Subcutaneous abdominal adipose tissue (tissue), 5 donors: ENCODE data around the gene PTK7.

Experiments used
- H3K27ac ChIP-seq: one replicate; pipeline ENCODE4 v1.7.0; 2013; ENCODE audit warnings: low read depth, mild to moderate bottlenecking, inconsistent platforms, low read length, moderate library complexity
- H3K27me3 ChIP-seq, 5 donors: one replicate each; pipeline ENCODE4 v1.7.0; 2013; ENCODE audit warnings: low read length in 5 of 5, inconsistent platforms in 1 of 5; ENCODE audit not compliant: control insufficient read depth in 5 of 5, insufficient read depth in 4 of 5
- H3K36me3 ChIP-seq, 5 donors: one replicate each; pipeline ENCODE4 v1.7.0; 2013; ENCODE audit warnings: low read length in 5 of 5; ENCODE audit not compliant: control insufficient read depth in 5 of 5, insufficient read depth in 5 of 5
- H3K4me1 ChIP-seq, 5 donors: one replicate each; pipeline ENCODE4 v1.7.0; 2013; ENCODE audit warnings: low read length in 5 of 5, mild to moderate bottlenecking in 3 of 5, moderate library complexity in 1 of 5; ENCODE audit not compliant: control insufficient read depth in 5 of 5, insufficient read depth in 5 of 5
- H3K4me3 ChIP-seq, 5 donors: one replicate each; pipeline ENCODE4 v1.7.0; 2013; ENCODE audit warnings: low read length in 5 of 5, low read depth in 1 of 5
- H3K9ac ChIP-seq, 5 donors: one replicate each; pipeline ENCODE4 v1.7.0; 2013; ENCODE audit warnings: low read length in 5 of 5, mild to moderate bottlenecking in 4 of 5, moderate library complexity in 3 of 5
- H3K9me3 ChIP-seq, 5 donors: one replicate each; pipeline ENCODE4 v1.7.0; 2013; ENCODE audit warnings: low read length in 5 of 5; ENCODE audit not compliant: control insufficient read depth in 5 of 5
- donor health status: healthy.
- donor health status: healthy.
- donor health status: healthy.
- donor health status: healthy.
- donor health status: healthy.

Gene PTK7

DNA sequence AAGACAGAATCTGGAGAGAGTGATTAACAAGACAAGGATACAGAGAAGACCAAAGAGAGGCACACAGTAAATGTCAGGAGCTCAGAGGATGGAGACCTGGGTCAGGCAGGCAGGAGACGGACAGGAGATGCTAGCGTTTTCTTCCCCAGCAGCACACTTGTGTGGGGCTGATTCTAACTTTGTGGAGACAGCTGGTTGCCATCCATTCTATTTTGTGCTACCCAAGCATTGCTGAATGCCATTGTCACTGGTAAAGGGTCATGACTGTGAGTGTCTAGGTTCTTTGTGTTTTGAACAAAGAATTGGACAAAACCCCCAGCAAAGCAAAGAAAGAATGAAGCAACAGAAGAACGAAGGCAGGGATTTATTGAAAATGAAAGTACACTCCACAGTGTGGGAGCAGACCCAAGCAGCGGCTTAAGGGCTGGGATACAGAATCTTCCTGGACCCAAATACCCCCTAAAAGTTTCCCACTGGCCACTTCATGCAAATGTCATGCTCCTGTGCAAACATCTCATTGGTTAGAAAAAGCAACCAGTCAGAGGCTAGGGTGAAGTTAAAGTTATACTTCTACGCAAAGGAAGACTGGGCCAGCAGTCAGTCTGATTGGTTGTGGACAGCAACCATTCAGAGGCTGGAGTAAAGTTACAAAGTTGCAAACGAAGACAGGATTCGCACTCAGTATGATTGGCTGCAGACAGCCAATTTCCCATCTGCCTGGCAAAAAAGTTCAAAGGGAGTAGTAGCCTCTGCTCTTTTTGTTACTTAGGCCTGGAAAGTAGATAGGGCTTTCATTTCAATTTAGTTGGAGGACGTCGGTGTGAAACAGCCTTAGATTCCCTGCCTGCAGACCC, 17.5 kb downstream of the PTK7 start:
- peak overlapping the region; percentile 4 for H3K27ac ChIP-seq
- no peaks in the 10 kb centered on the region for H3K36me3 ChIP-seq
- H3K9ac ChIP-seq, result peak overlapping the region in 3 of 5 donors; percentile 14 to 77 (median 62)
- H3K9me3 ChIP-seq, result no peaks in the 10 kb centered on the region
- peak overlapping the region; percentile 41 to 74 (median 63) for H3K4me3 ChIP-seq
- H3K27me3 ChIP-seq, result no peaks in the 10 kb centered on the region
- peaks cover 5 to 30% (median 25%) of the 10 kb centered on the region in 5 donors for H3K4me1 ChIP-seq

DNA sequence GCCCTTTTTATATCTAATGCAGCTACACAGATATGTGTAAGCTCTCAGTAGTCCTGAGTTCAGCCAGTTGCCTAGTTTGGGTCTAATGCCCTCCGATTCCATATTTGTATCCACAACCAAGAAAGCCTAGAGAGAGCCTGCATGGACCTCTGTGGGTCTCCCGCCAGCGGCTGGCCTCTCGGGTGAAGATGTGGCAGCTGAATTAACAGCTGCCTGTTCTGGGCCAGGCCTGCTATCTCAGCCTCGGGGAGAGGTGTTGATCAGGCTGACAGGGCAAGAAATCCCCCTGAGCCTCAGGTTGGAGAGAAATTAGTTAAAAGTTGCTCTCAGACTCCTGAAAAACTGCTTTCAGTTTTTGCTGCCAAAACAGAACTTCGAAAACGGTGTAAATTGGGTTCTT, 19.8 kb downstream of the PTK7 start:
- H3K27me3 ChIP-seq, result no peaks in the 10 kb centered on the region
- H3K36me3 ChIP-seq, result no peaks in the 10 kb centered on the region
- no peaks in the 10 kb centered on the region for H3K9me3 ChIP-seq
- peaks cover 5 to 30% (median 25%) of the 10 kb centered on the region in 5 donors for H3K4me1 ChIP-seq
- H3K9ac ChIP-seq, result no peak overlapping the region
- H3K4me3 ChIP-seq, result no peak overlapping the region
- H3K27ac ChIP-seq, result no peak overlapping the region

DNA sequence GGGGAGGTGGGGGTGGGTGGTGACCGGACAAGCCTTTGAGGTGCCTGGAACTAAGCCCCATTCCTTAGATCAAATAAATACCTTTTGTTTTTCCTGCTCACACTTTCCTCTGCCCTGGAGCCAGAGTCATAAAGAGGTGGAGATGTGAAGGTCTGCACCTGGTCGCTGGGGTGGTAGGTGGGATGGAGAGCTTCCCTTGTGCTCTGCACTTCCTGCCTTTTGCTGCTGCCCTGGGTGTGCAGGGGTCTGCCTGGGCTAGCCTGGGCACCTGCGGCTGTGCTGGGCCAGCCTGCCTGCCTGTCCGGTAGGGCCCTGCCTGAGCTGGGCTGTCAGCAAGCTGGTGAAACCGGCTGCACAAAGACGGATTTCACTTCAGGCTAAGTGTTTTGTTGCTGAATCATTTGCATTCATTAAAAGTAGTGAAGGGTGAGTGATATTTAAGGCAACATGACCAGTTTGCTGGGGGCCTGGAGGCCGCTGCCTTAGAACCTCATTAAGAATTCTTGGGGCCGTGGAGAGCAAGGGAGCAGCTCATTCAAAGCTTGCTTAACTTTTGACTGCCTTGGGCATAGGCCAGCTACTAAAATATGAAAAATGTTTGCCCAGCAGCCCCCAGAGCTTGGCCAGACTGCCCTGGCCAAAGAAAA, 20.5 kb downstream of the PTK7 start:
- H3K9me3 ChIP-seq, result no peaks in the 10 kb centered on the region
- no peak overlapping the region for H3K4me3 ChIP-seq
- H3K36me3 ChIP-seq, result no peaks in the 10 kb centered on the region
- no peak overlapping the region for H3K27ac ChIP-seq
- H3K9ac ChIP-seq, result peak overlapping the region in 2 of 5 donors; percentile 11 to 38
- peaks cover 5 to 30% (median 25%) of the 10 kb centered on the region in 5 donors for H3K4me1 ChIP-seq
- H3K27me3 ChIP-seq, result no peaks in the 10 kb centered on the region

- Histone ChIP-seq H3K9me3 (no peaks in the 10 kb centered on the region), H3K4me3 (no peak overlapping the region), H3K27me3 (no peaks in the 10 kb centered on the region), H3K36me3 (no peaks in the 10 kb centered on the region), H3K4me1 (peaks cover 5 to 30% (median 25%) of the 10 kb centered on the region in 5 donors), H3K9ac (peak overlapping the region in 2 of 5 donors; percentile 11 to 38), H3K27ac (no peak overlapping the region)
Measured at GRCh38 chr6:43097098-43097489, 21.0 kb downstream of the PTK7 start.

GRCh38 chr6:43097502-43097901, 21.4 kb downstream of the PTK7 start:
- H3K4me1 ChIP-seq, result peaks cover 5 to 30% (median 25%) of the 10 kb centered on the region in 5 donors
- H3K9ac ChIP-seq, result no peak overlapping the region
- H3K27me3 ChIP-seq, result no peaks in the 10 kb centered on the region
- no peaks in the 10 kb centered on the region for H3K9me3 ChIP-seq
- no peaks in the 10 kb centered on the region for H3K36me3 ChIP-seq
- no peak overlapping the region for H3K4me3 ChIP-seq
- H3K27ac ChIP-seq, result no peak overlapping the region

DNA sequence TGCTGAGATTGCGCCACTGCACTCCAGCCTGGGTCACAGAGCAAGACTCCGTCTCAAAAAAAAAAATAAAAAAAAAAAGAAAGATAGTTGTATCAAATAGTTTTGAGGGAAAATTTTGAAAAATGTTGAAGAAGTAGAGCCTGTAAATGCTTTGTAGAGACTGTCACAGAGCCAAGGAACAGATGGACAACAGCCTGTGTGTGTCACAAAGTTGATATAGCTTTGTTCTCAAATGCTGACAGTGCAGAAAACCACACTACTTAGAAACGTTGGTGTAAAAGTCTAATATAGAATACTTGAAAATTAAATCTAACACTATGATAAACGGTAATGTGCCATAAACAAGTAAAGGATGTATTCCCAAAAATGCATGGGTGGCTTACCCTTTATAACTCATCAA, 25.4 kb downstream of the PTK7 start:
- Histone ChIP-seq H3K9ac (no peak overlapping the region), H3K4me1 (peaks cover 1 to 10% (median 8%) of the 10 kb centered on the region in 5 donors), H3K36me3 (no peaks in the 10 kb centered on the region), H3K27ac (no peak overlapping the region), H3K4me3 (no peak overlapping the region), H3K9me3 (no peaks in the 10 kb centered on the region), H3K27me3 (no peaks in the 10 kb centered on the region)

GRCh38 chr6:43103253-43103876, 27.3 kb downstream of the PTK7 start:
- Histone ChIP-seq H3K27me3 (no peaks in the 10 kb centered on the region), H3K36me3 (no peaks in the 10 kb centered on the region), H3K27ac (no peak overlapping the region), H3K9ac (no peak overlapping the region), H3K4me1 (no peaks in the 10 kb centered on the region), H3K4me3 (no peak overlapping the region), H3K9me3 (no peaks in the 10 kb centered on the region)

DNA sequence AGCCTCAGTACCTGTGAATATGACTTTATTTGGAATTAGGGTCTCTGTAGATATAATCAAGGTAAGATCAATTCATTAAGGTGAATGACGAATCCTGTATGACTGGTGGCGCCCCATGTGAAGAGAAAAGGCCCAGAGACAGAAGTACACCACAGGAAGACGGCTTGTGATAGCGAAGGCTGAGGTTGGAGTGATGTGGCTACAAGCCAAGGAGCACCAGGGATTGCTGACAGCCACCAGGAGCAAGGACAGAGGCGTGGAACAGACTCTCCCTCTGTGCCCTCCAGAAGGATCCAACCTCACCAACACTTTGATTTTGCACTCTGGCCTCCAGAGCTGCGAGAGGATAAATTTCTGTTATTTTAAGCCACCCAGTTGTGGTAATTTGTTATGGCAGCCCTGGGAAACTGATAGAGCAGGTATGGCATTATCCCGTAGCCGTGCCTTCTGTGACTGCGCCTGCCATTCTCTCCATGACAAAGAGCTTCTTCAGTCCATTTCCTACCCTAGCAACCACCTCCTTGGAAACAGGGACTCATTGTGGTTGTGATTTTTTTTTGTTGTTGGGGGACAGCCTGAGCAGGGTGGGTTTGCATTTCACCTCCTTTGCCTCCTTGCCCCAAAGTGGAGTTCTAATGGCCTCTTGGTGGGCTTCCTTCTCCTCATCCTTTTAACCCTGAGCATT, 29.6 kb downstream of the PTK7 start:
- H3K4me1 ChIP-seq, result no peaks in the 10 kb centered on the region
- H3K27ac ChIP-seq, result no peak overlapping the region
- H3K36me3 ChIP-seq, result no peaks in the 10 kb centered on the region
- H3K9ac ChIP-seq, result no peak overlapping the region
- H3K27me3 ChIP-seq, result no peaks in the 10 kb centered on the region
- H3K9me3 ChIP-seq, result no peaks in the 10 kb centered on the region
- H3K4me3 ChIP-seq, result no peak overlapping the region

DNA sequence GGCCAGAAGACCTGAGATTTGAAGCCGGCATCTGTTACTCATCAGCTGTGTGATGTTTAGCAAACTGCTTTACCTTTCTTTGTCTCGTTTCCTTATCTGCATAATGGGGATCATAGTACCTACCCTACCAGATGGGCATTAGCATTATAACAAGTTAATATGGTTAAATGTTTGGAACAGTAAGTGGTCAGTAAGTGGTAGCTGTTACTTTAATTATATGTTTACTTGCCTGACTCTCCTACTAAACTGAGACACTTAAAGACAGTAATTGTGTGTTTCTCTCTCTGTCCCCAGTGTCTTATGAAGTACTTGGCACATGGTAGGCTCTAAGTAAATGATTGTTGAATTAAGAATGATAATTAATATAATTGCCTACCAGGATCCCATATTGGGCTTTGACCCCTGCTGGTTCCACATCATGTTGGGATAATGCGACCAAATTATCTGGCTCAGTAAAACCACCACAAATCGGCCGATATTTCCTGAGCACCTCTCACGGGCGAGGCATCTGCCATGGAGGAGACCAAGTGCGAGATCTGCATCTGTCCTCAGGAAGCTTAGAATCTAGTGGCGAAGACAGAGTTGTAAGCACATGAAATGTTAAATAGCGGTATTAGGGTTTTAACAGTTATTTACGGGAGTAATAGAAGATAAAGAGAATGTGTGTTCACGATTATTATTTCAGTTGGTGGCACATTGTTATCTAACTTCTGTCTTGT, 31.4 kb downstream of the PTK7 start:
- Histone ChIP-seq H3K4me3 (no peak overlapping the region), H3K27ac (no peak overlapping the region), H3K27me3 (no peaks in the 10 kb centered on the region), H3K9me3 (no peaks in the 10 kb centered on the region), H3K36me3 (no peaks in the 10 kb centered on the region), H3K9ac (no peak overlapping the region), H3K4me1 (no peaks in the 10 kb centered on the region)
